B cell (primary cell): ENCODE data around the gene CLCN2. TPM values are rescaled to one million over a fixed set of nuclear protein-coding genes. Genes with fewer than 3 reads are reported as not detected.

Experiments used
- ATAC-seq: fragments of 200-7000 bp; cut with Tn5 transposase; one replicate; pipeline ENCODE4 v1.10.0; 2021; ENCODE audit warnings: low read depth, mild to moderate bottlenecking, moderate number of reproducible peaks, moderate library complexity
- CTCF ChIA-PET: fragments of 350-600 bp; sonication (Branson Sonifier 250); formaldehyde crosslinking; loops from one replicate; lab custom pipeline; 2021; ENCODE audit warnings: antibody characterized with exemption, inconsistent platforms; lab: Charles Lee
- POLR2A ChIA-PET: fragments of 350-600 bp; sonication (Branson Sonifier 250); formaldehyde crosslinking; loops from one replicate; lab custom pipeline; 2021; ENCODE audit warnings: antibody characterized with exemption; lab: Charles Lee
- DNase-seq: peaks from one replicate; pipeline ENCODE4 v3.0.0; 2013
- H2AFZ ChIP-seq: 2 replicates; pipeline ENCODE4 v1.6.1; 2012; ENCODE audit warnings: mild to moderate bottlenecking, low read depth, low read length; ENCODE audit not compliant: insufficient read depth, poor library complexity, severe bottlenecking
- H3K27ac ChIP-seq, 2 donors: 1 replicate in 1 of 2; 2 replicates in 1 of 2; pipeline ENCODE4 v1.5.1; 2012 to 2013; ENCODE audit warnings: low read length in 2 of 2, mild to moderate bottlenecking in 2 of 2, moderate library complexity in 1 of 2
- H3K27me3 ChIP-seq, 4 experiments: fragments of 200-600 bp in 1 of 4; sonication (generic) in 1 of 4; replicated peaks in 1 of 4; 1 replicate in 2 of 4; 2 replicates in 2 of 4; pipeline versions ENCODE4 v1.6.1 to v1.7.0; 2013 to 2016; ENCODE audit warnings: low read length in 3 of 4, mild to moderate bottlenecking in 2 of 4, mixed read lengths in 1 of 4, moderate library complexity in 1 of 4; ENCODE audit not compliant: insufficient read depth in 4 of 4, control insufficient read depth in 3 of 4; ENCODE audit errors: control extremely low read depth in 1 of 4
- H3K36me3 ChIP-seq, 2 experiments: replicated peaks in 1 of 2; 1 replicate in 1 of 2; 2 replicates in 1 of 2; pipeline versions ENCODE4 v1.6.1 to v1.7.1; 2013; ENCODE audit warnings: low read length in 1 of 2; ENCODE audit not compliant: insufficient read depth in 2 of 2, control insufficient read depth in 1 of 2; ENCODE audit errors: control extremely low read depth in 1 of 2, extremely low read depth in 1 of 2
- H3K4me1 ChIP-seq, 2 donors: fragments of 200-600 bp in 1 of 2; sonication (generic) in 1 of 2; 1 replicate in 1 of 2; 2 replicates in 1 of 2; pipeline versions ENCODE4 v1.5.1 to v1.6.1; 2013 to 2017; ENCODE audit warnings: low read length in 2 of 2; ENCODE audit not compliant: control insufficient read depth in 2 of 2, insufficient read depth in 2 of 2
- H3K4me2 ChIP-seq: replicated peaks from 2 replicates; pipeline ENCODE3; 2012; ENCODE audit warnings: mild to moderate bottlenecking, low read depth, low read length; ENCODE audit not compliant: poor library complexity, severe bottlenecking
- H3K4me3 ChIP-seq, 5 experiments: fragments of 200-600 bp in 1 of 5; sonication (generic) in 1 of 5; 1 replicate in 3 of 5; 2 replicates in 2 of 5; pipeline versions ENCODE4 v1.5.1 to v1.7.0; 2011 to 2016; ENCODE audit warnings: low read length in 4 of 5, mild to moderate bottlenecking in 4 of 5, low read depth in 2 of 5, control low read depth in 1 of 5, moderate library complexity in 1 of 5; ENCODE audit not compliant: insufficient read depth in 1 of 5; ENCODE audit errors: control extremely low read depth in 1 of 5, extremely low read depth in 1 of 5
- H3K79me2 ChIP-seq: fragments of 200-600 bp; sonication (generic); one replicate; pipeline ENCODE4 v1.6.0; 2016; ENCODE audit warnings: low read length; ENCODE audit not compliant: control insufficient read depth, insufficient read depth
- H3K9ac ChIP-seq: fragments of 200-600 bp; sonication (generic); 2 replicates; pipeline ENCODE4 v1.6.1; 2017; ENCODE audit warnings: mild to moderate bottlenecking, low read length, moderate library complexity
- H3K9me3 ChIP-seq, 3 donors: one replicate each; pipeline versions ENCODE4 v1.6.1 to v1.7.1; 2013; ENCODE audit warnings: low read length in 2 of 3; ENCODE audit not compliant: control insufficient read depth in 2 of 3, insufficient read depth in 1 of 3; ENCODE audit errors: control extremely low read depth in 1 of 3
- H4K20me1 ChIP-seq: 2 replicates; pipeline ENCODE4 v1.6.0; 2012; ENCODE audit warnings: mild to moderate bottlenecking, low read length; ENCODE audit not compliant: insufficient read depth, control insufficient read depth, poor library complexity, severe bottlenecking
- H3K27ac Mint-ChIP-seq: one replicate; pipeline ENCODE4 v1.8.0; 2021; ENCODE audit warnings: mixed read lengths
- H3K27me3 Mint-ChIP-seq: one replicate; pipeline ENCODE4 v1.8.0; 2021; ENCODE audit warnings: mixed read lengths
- H3K4me1 Mint-ChIP-seq: one replicate; pipeline ENCODE4 v1.8.0; 2021; ENCODE audit warnings: mixed read lengths
- H3K4me3 Mint-ChIP-seq: one replicate; pipeline ENCODE4 v1.8.0; 2021; ENCODE audit warnings: mixed read lengths
- H3K9me3 Mint-ChIP-seq: one replicate; pipeline ENCODE4 v1.8.0; 2022; ENCODE audit warnings: mixed read lengths; ENCODE audit not compliant: insufficient read depth
- CTCF ChIP-seq: fragments of 200-600 bp; IDR thresholded peaks from one replicate; pipeline ENCODE4 v1.8.0; 2022; ENCODE audit warnings: antibody characterized with exemption, mild to moderate bottlenecking
- EZH2 ChIP-seq: IDR thresholded peaks from 2 replicates; pipeline ENCODE4 v1.6.1; 2012; ENCODE audit warnings: borderline replicate concordance, low read depth, mild to moderate bottlenecking, moderate library complexity, low read length; ENCODE audit not compliant: insufficient read depth, poor library complexity, severe bottlenecking
- WGBS: methylation state at CpG from one replicate; pipeline ENCODE4 v1.1.5; 2013; ENCODE audit warnings: missing lambda C conversion rate; ENCODE audit not compliant: insufficient coverage; 5-methylcytosine and 5-hydroxymethylcytosine counted together
- intact Hi-C: fragments of 100-400 bp; cut with micrococcal nuclease; formaldehyde crosslinking; loops from one replicate; pipeline ENCODE4 v1.10.0; 2022
- polyA plus RNA-seq: library from polyadenylated mRNA; depleted of rRNA; stranded (reverse); fragments of >200 nt; gene quantifications from 2 replicates; pipeline ENCODE4 v1.2.3, GENCODE V29; 2012
- total RNA-seq, 2 donors: library from RNA; stranded (reverse); fragments of 120-200 nt in 1 of 2; gene quantifications; 1 replicate in 1 of 2; 2 replicates in 1 of 2; pipeline versions ENCODE4 v1.2.3 to v1.2.4, GENCODE V29; 2013 to 2022

The CLCN2 gene
- total and polyA plus RNA-seq, 2 donors (not counting 1 experiment from before 2014, with no cell fraction given), result 6.1 to 8.1 TPM

- H3K79me2 ChIP-seq, result peaks cover 19% of the 10 kb centered on the region
- Mint-ChIP-seq H3K9me3 (no peaks in the 10 kb centered on the region), H3K27ac (peak overlapping the region; percentile 82), H3K27me3 (no peaks in the 10 kb centered on the region), H3K4me1 (peaks cover 30% of the 10 kb centered on the region), H3K4me3 (peak overlapping the region; percentile 94)
- H3K4me3 ChIP-seq, result peak overlapping the region; percentile 51 to 83 (median 73)
- ATAC-seq, result peak; percentile 6
- H3K9me3 ChIP-seq, result no peaks in the 10 kb centered on the region
- no peaks in the 10 kb centered on the region for H4K20me1 ChIP-seq
- peaks cover 1 to 31% of the 10 kb centered on the region in 2 experiments for H3K36me3 ChIP-seq
- H3K4me1 ChIP-seq, result peaks cover 14 to 25% of the 10 kb centered on the region in 2 donors
- intact Hi-C loops, result no loop called here
- ChIA-PET CTCF (interaction anchor here (1.2 to 1.8 kb wide), 2 partner anchors 17 to 177 kb away, joined by 3 to 5 read pairs; no protein-coding TSS in a partner anchor), POLR2A (no interaction called here)
- H2AFZ ChIP-seq, result peak overlapping the region; percentile 85
- DNase-seq, result peak; percentile 38
- H3K27ac ChIP-seq, result peak overlapping the region in 1 of 2 donors; percentile 93
- 26% methylated on average over 17 of the region's 17 CpGs for WGBS
- peaks cover 0 to 3% (median 0%) of the 10 kb centered on the region in 4 experiments for H3K27me3 ChIP-seq
- no peak for TF ChIP-seq EZH2
- TF ChIP-seq CTCF, result no peak
- peak overlapping the region; percentile 82 for H3K4me2 ChIP-seq
- H3K9ac ChIP-seq, result peak overlapping the region; percentile 86
Measured at GRCh38 chr3:184336547-184337398, 24.6 kb downstream of the CLCN2 start.
